Brain microvascular endothelial cell (primary cell): Measurements from ENCODE around the gene KLHL22.

ENCODE experiments used
- DNase-seq: peaks from one replicate; pipeline ENCODE4 v3.0.0-alpha.2; 2020
- H3K27ac ChIP-seq: fragments of 250-450 bp; sonication (Bioruptor Pico); 2 replicates; pipeline ENCODE4 v1.5.1; 2020; ENCODE audit warnings: mild to moderate bottlenecking, moderate library complexity
- H3K27me3 ChIP-seq: fragments of 250-450 bp; sonication (Bioruptor Pico); replicated peaks from 2 replicates; pipeline ENCODE4 v1.5.1; 2020; ENCODE audit warnings: mild to moderate bottlenecking
- H3K36me3 ChIP-seq: fragments of 250-450 bp; sonication (Bioruptor Pico); replicated peaks from 2 replicates; pipeline ENCODE4 v1.5.1; 2020; ENCODE audit warnings: mild to moderate bottlenecking
- H3K4me3 ChIP-seq: 2 replicates; pipeline ENCODE4 v1.5.1; 2011; ENCODE audit warnings: low read depth, mild to moderate bottlenecking, control low read depth, low read length, moderate library complexity
- in situ Hi-C: cut with HindIII; loops from 2 replicates; pipeline ENCODE4 v1.10.0; 2017; ENCODE audit warnings: low sequenced_read_pairs, low pct_ligation_motif_present
- TF ChIP-seq, protein P1 (sequence below): IDR thresholded peaks from 2 replicates; pipeline ENCODE4 v1.5.1; 2011; ENCODE audit warnings: low read depth, mild to moderate bottlenecking, moderate library complexity, low read length, control low read depth, inconsistent platforms; ENCODE audit errors: missing control alignments

The KLHL22 gene

DNA sequence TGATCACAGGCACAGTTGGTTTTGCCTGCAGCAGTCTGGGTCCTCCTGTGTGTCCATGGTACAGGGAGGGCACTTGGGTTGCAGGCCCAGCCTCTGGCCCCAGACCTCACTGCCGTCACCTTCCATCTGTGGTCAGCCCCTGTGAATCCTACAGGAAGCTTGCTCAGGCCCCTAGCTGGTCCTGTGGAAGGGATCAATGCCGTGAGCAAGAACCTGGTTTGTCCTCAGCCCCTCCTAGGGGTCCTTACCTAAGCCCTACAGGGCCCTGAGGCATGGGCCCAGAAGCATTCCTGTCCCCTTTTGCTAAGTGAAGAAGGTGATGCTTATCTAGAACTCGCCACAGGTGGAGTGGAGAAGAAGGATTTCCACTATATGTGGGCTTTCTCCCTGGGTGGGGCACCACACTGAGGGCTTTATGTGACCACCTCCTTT, 41.7 kb upstream of the KLHL22 start:
- TF ChIP-seq, protein P1, sequence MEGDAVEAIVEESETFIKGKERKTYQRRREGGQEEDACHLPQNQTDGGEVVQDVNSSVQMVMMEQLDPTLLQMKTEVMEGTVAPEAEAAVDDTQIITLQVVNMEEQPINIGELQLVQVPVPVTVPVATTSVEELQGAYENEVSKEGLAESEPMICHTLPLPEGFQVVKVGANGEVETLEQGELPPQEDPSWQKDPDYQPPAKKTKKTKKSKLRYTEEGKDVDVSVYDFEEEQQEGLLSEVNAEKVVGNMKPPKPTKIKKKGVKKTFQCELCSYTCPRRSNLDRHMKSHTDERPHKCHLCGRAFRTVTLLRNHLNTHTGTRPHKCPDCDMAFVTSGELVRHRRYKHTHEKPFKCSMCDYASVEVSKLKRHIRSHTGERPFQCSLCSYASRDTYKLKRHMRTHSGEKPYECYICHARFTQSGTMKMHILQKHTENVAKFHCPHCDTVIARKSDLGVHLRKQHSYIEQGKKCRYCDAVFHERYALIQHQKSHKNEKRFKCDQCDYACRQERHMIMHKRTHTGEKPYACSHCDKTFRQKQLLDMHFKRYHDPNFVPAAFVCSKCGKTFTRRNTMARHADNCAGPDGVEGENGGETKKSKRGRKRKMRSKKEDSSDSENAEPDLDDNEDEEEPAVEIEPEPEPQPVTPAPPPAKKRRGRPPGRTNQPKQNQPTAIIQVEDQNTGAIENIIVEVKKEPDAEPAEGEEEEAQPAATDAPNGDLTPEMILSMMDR, result no peak
- no peak for DNase-seq
- Histone ChIP-seq H3K36me3 (peaks cover 55% of the 10 kb centered on the region), H3K4me3 (no peak overlapping the region), H3K27me3 (no peaks in the 10 kb centered on the region), H3K27ac (no peak overlapping the region)
- in situ Hi-C loops, result no loop called here

DNA sequence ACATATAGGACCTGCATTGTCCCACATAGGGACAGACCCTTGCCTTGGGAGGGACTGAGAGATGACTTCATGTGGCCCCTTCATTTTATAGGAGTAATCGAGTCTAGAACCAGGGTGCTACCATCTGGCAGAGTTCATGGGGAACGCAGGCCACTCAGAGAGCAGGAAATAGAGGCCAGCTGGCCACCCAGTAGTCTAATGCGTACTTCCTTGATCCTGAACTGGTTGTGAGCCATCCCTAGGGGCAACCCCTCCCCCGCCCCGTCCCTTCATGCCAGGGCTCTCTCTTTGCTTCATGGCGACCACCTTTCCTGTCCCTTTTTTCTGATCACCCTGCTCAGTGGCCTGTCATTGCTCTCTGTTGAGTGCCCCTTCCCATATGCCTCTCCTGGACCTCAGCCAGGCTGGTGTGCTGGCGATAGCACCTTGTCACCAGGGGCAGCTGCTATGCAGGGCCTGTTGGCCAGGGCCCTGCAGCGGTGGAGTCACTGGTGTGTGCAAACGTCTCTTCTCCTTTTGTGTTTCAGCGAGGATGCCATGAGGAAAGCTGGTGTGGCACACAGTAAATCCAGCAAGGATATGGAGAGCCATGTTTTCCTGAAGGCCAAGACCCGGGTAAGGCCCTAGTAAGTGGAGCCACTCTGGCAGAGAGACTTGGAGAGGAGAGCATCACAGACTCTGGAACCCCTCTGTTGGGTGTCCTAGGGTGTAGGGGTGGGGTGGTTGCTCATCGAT, 41.2 kb upstream of the KLHL22 start:
- TF ChIP-seq, protein P1, result no peak
- in situ Hi-C loops, result no loop called here
- peaks cover 50% of the 10 kb centered on the region for H3K36me3 ChIP-seq
- no peak for DNase-seq
- no peaks in the 10 kb centered on the region for H3K27me3 ChIP-seq
- no peak overlapping the region for H3K4me3 ChIP-seq
- no peak overlapping the region for H3K27ac ChIP-seq

DNA sequence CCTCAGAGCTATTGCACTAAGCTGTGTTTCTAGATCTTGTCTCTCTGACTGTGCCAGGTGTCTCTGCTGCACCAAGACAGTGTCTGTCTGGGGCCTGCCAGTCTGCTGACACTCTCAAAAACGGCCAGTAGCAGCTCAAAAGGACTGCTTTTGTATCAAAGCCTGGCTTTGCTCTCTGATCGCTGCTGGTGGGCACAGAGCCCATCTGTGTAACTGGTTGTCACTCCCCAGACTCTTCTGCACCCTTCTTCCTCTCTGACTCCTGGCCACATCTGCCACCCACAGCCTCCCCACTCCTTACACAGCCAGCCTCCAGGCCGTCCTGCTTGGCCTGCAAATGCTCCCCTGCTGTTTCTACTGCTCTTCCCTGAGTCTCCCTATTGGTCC, 38.3 kb upstream of the KLHL22 start:
- DNase-seq, result no peak
- in situ Hi-C loops, result no loop called here
- Histone ChIP-seq H3K27me3 (no peaks in the 10 kb centered on the region), H3K4me3 (no peak overlapping the region), H3K36me3 (peaks cover 28% of the 10 kb centered on the region), H3K27ac (peak overlapping the region; percentile 10)
- TF ChIP-seq, protein P1, result no peak

DNA sequence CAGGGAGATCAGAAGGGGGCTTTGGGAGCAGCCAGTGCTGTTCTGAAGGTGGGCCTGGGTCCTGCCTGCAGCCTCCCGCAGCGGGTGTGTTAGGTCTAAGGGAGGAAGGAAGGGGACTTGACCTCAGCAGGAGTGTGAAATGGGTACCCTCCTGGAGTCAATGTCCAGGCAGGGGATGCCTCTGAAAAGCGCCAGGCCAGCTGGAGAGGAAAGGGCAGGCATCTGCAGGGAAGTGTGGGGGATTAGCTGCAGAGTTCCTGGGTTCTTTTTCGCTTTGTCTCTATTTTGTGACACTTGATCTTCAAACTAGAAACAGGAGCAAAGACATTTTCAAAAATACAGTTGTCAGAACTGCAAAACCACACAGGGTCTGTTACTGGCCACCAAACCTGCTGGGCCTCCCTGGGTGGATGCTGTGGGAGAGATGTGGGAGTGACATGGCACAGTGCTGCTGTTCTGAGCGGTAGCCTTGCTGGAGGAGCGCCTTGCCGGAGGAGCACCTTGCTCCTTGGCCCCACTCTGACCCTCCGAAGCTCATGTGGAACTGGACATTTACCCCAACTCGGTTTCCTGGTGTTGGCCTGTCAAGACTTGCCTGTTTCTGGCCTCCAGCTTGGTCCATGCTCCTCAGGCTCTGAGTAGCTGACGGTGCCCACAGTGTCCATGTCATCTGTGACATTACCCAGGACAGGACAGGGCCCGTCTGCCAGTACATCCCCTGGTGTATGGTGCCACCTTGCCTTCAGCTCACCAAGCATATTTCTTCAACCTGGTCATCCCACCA, 37.7 kb upstream of the KLHL22 start:
- Histone ChIP-seq H3K27ac (peak overlapping the region; percentile 81), H3K36me3 (peaks cover 29% of the 10 kb centered on the region), H3K4me3 (no peak overlapping the region), H3K27me3 (no peaks in the 10 kb centered on the region)
- TF ChIP-seq, protein P1, result no peak
- DNase-seq, result no peak
- in situ Hi-C loops, result no loop called here

- H3K27ac ChIP-seq, result peak overlapping the region; percentile 81
- in situ Hi-C loops, result no loop called here
- DNase-seq, result peak; percentile 49
- no peak overlapping the region for H3K4me3 ChIP-seq
- H3K27me3 ChIP-seq, result no peaks in the 10 kb centered on the region
- H3K36me3 ChIP-seq, result peaks cover 25% of the 10 kb centered on the region
- TF ChIP-seq, protein P1, result no peak
These were observed 36.8 kb upstream of the KLHL22 start for GRCh38 chr22:20532256-20532993.
